Lung (tissue), 12 donors: ENCODE results near the gene CYP24A1. TPM values are rescaled to one million over a fixed set of nuclear protein-coding genes. Genes with fewer than 3 reads are reported as not detected.

Experiments used
- ATAC-seq: fragments of 200-7000 bp; cut with Tn5 transposase; one replicate; pipeline ENCODE4 v1.9.1; 2020; ENCODE audit warnings: moderate number of reproducible peaks; ENCODE audit not compliant: insufficient read depth, low FRiP score
- DNase-seq, 3 donors: peaks; one replicate each; pipeline ENCODE4 v3.0.0-alpha.2; 2013 to 2017
- H3K27ac ChIP-seq, 2 donors: one replicate each; pipeline ENCODE4 v1.5.1; 2013; ENCODE audit warnings: mild to moderate bottlenecking in 2 of 2, moderate library complexity in 2 of 2, control low read depth in 1 of 2, inconsistent platforms in 1 of 2, low read depth in 1 of 2, low read length in 1 of 2
- H3K27me3 ChIP-seq, 3 donors: one replicate each; pipeline ENCODE4 v1.5.1; 2013; ENCODE audit warnings: low read length in 2 of 3; ENCODE audit not compliant: control insufficient read depth in 3 of 3, insufficient read depth in 3 of 3
- H3K36me3 ChIP-seq, 4 donors: one replicate each; pipeline ENCODE4 v1.5.1; 2013; ENCODE audit warnings: low read length in 4 of 4, mild to moderate bottlenecking in 1 of 4, moderate library complexity in 1 of 4; ENCODE audit not compliant: control insufficient read depth in 4 of 4, insufficient read depth in 4 of 4
- H3K4me1 ChIP-seq, 5 donors: one replicate each; pipeline ENCODE4 v1.5.1; 2013; ENCODE audit warnings: low read length in 5 of 5, mild to moderate bottlenecking in 2 of 5, moderate library complexity in 1 of 5; ENCODE audit not compliant: control insufficient read depth in 5 of 5, insufficient read depth in 5 of 5
- H3K4me3 ChIP-seq: one replicate; pipeline ENCODE4 v1.5.1; 2013; ENCODE audit warnings: mild to moderate bottlenecking, control low read depth, moderate library complexity
- H3K9ac ChIP-seq, 2 donors: one replicate each; pipeline ENCODE4 v1.5.1; 2013; ENCODE audit warnings: low read length in 2 of 2, control low read depth in 1 of 2; ENCODE audit not compliant: insufficient read depth in 1 of 2
- H3K9me3 ChIP-seq, 4 donors: one replicate each; pipeline ENCODE4 v1.5.1; 2013; ENCODE audit warnings: low read length in 3 of 4, mild to moderate bottlenecking in 1 of 4, moderate library complexity in 1 of 4; ENCODE audit not compliant: control insufficient read depth in 4 of 4, insufficient read depth in 3 of 4
- WGBS, 2 donors: extraction: QIAGEN DNeasy Blood & Tissue Kit; methylation state at CpG; one replicate each; pipeline ENCODE4 v1.1.7; 2013; 5-methylcytosine and 5-hydroxymethylcytosine counted together
- polyA plus RNA-seq, 2 donors: library from polyadenylated mRNA; stranded (reverse); fragments of 200-250 nt; gene quantifications; one replicate each; pipeline ENCODE4 v1.2.1, GENCODE V29; 2013
- total RNA-seq, 2 donors: library from RNA; depleted of rRNA in 1 of 2; stranded (reverse); fragments of >200 nt in 1 of 2; gene quantifications; one replicate each; pipeline ENCODE4 v1.2.1, GENCODE V29; 2014 to 2021
- TF ChIP-seq, protein P1 (sequence below): IDR thresholded peaks from 2 replicates; pipeline ENCODE4 v1.5.1; 2012; ENCODE audit warnings: mild to moderate bottlenecking; ENCODE audit errors: control extremely low read depth, extremely low read depth
- donor health status: control.
- donor health status: control.
- donor health status: Bipolar disorder and iron deficiency.
- donor health status: healthy.
- donor health status: DM: yes; HTN: yes; CAD: no.

Gene CYP24A1
- total and polyA plus RNA-seq, 4 donors, result 0.30 to 5.9 (median 1.1) TPM

DNA sequence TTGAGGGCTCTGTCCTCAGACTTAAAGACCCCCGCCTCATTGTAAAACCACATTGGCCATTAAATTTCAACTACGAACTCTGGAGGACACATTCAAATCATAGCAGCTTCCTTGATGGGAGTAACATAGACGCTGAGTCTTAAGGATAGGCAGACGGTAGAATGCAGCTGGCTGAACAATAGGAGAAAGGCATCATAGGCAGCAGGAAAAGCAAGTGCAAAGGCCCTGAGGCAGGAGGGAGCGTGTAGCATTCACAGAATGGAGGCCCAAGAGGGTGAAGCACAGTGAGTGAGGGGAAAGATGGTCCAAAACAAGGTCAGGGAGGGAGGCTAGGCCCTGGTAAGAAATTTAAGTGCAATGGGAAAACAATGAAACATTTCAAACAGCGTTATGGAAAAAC lies 25.5 kb upstream of the CYP24A1 start:
- Histone ChIP-seq H3K27ac (no peak overlapping the region), H3K4me1 (peaks cover 0 to 4% (median 0%) of the 10 kb centered on the region in 5 donors), H3K36me3 (no peaks in the 10 kb centered on the region), H3K9ac (no peak overlapping the region), H3K9me3 (no peaks in the 10 kb centered on the region), H3K4me3 (no peak overlapping the region), H3K27me3 (peaks cover 0 to 4% (median 0%) of the 10 kb centered on the region in 3 donors)
- ATAC-seq (no peak), DNase-seq (no peak)
- 74 to 77% methylated on average over 6 of the region's 6 CpGs for WGBS, 2 donors
- TF ChIP-seq, protein P1, sequence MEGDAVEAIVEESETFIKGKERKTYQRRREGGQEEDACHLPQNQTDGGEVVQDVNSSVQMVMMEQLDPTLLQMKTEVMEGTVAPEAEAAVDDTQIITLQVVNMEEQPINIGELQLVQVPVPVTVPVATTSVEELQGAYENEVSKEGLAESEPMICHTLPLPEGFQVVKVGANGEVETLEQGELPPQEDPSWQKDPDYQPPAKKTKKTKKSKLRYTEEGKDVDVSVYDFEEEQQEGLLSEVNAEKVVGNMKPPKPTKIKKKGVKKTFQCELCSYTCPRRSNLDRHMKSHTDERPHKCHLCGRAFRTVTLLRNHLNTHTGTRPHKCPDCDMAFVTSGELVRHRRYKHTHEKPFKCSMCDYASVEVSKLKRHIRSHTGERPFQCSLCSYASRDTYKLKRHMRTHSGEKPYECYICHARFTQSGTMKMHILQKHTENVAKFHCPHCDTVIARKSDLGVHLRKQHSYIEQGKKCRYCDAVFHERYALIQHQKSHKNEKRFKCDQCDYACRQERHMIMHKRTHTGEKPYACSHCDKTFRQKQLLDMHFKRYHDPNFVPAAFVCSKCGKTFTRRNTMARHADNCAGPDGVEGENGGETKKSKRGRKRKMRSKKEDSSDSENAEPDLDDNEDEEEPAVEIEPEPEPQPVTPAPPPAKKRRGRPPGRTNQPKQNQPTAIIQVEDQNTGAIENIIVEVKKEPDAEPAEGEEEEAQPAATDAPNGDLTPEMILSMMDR, result no peak

DNA sequence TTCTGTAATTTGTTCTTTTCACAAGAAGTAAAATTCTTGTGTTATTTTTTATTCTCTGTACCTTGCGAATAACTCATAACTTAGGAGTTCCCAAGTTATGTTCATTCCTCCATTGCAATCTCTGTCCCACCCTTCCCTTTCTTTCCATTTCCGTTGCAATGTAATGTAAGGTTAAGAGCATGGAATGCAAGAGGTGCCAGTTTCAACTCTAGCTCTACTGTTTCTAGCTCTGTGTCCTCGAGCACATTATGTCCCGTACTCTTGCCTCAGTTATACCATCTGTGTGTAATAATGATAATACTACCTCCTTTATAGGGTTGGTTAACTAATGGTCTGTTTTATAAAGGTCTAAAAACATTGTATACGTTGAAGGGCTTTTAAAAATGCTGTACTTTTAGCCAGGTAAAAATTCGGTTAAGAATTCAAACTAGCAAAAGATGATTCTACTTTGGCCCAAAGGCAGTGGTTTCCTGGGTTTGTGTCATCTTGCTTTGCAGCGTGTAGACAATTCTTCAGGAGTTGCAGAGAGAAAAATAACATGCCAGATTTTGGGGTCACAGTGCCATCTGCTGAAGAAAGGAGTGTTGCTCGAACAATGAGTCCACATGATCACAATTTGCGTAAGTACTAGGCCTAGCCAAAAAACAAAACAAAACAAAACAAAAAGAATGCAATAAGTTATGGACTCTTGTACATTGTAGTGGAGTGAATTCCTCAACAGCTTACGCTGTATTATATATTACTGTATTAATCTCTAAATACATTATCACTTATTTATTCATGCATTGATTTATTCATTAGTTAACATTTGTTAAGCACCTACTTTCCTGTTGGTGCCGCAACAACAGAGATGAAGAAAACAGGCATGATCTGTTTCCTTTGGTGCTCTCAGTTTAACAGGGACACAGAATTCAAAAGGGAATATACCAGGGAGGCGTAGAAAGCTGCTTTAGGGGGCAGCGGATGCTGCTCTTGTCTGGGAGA lies 24.1 kb upstream of the CYP24A1 start:
- H3K4me3 ChIP-seq, result no peak overlapping the region
- H3K4me1 ChIP-seq, result peaks cover 0 to 4% (median 0%) of the 10 kb centered on the region in 5 donors
- DNase-seq, result peak in 2 of 3 donors; percentile 65 to 73
- WGBS, 2 donors, result 73 to 78% methylated on average over 13 of the region's 13 CpGs
- no peaks in the 10 kb centered on the region for H3K36me3 ChIP-seq
- peaks cover 0 to 4% (median 0%) of the 10 kb centered on the region in 3 donors for H3K27me3 ChIP-seq
- TF ChIP-seq, protein P1, result no peak
- H3K9me3 ChIP-seq, result no peaks in the 10 kb centered on the region
- no peak for ATAC-seq
- no peak overlapping the region for H3K9ac ChIP-seq
- H3K27ac ChIP-seq, result no peak overlapping the region

DNA sequence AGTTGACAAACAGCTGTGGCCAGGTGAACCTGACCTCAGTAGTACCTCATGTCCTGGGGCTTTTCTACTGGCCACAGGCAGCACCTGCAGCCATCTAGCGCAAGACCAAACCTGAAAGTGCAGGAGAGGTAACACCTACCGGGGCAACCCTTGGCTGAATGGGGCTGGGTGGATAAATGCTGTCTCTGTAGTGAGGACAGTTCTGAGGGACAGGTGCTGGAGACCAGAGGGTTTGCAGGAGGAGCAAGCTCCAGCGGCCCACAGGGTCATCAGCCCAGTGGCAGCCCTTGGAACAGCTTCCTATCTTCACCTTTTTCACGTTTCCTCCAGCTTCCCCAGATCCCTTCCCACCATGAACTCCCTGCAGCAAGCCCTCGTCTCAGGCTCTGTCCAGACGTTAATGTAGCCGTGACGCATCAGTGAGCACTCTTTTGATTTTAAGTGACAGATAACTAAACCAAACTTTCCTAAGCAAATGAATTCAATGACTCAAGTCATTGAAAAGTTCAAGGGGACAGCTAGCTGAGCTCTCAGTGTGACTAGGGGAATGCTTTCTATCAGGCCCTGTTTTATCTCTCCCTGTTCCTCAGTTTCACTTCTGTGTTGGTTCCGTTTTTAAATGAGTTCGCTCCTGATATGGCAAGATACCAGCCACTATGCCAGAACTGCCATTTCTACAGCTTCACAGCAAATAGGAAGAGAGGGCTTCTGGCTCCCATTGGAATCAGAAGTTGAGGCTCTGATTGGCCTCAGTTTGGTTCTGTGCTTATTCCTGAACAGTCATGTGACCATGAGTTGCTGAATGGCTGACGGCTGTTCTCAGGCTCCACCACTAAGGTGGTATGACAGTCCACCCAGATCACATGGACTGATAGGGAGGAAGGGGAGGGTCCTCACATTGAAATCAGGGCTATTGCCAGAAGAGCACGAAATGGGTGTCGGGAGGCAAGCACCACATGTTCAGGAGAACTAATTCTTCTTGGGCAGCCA lies 22.0 kb upstream of the CYP24A1 start:
- no peak for DNase-seq
- Histone ChIP-seq H3K4me3 (no peak overlapping the region), H3K27ac (no peak overlapping the region), H3K9ac (no peak overlapping the region), H3K4me1 (peaks cover 0 to 4% (median 0%) of the 10 kb centered on the region in 5 donors), H3K27me3 (peaks cover 0 to 4% (median 0%) of the 10 kb centered on the region in 3 donors), H3K36me3 (no peaks in the 10 kb centered on the region), H3K9me3 (no peaks in the 10 kb centered on the region)
- TF ChIP-seq, protein P1, result no peak
- WGBS, 2 donors, result 75 to 82% methylated on average over 13 of the region's 13 CpGs
- no peak for ATAC-seq
